GM12872 (cell line): Measurements from ENCODE around the gene PPT2.

Experiments
- TF ChIP-seq, protein P1 (sequence below): IDR thresholded peaks from 3 replicates; pipeline ENCODE4 v1.5.1; 2011; ENCODE audit warnings: low read depth, mild to moderate bottlenecking, low read length, moderate library complexity; ENCODE audit not compliant: insufficient read depth

Gene PPT2

DNA sequence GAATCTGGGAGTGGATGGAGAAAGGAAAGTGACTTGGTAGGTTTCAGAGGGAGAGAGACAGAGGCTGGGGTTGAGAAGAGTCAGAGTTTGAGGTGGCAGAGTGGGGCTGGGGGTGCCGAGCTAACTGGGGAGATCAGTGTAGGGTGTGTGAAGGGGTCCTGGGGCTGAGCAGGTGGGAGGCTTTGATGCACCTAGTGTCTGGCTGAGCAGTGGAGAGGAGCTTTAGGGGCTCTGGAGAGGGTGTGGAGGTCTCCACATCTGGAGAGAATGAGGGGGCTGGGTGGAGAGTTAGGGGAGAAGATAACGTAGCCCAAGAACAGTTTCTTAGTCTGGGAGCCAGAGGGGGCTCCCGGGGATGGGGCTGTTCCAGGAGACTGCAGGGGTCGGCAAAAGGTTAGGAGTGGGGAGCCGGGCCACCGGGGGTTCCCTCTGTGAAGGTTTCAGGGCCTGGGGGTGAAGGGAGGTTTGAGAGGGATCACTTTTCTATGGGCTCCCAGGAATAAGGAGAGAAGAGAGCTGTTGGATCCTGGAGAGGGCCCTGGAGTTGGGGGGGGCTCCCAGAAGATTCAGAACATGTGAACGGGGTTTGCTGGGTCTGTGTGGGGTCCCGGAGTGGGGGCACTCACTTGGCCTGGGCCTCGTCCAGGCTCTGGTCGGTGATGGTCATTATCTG, 35.3 kb downstream of the PPT2 start:
- TF ChIP-seq, protein P1, sequence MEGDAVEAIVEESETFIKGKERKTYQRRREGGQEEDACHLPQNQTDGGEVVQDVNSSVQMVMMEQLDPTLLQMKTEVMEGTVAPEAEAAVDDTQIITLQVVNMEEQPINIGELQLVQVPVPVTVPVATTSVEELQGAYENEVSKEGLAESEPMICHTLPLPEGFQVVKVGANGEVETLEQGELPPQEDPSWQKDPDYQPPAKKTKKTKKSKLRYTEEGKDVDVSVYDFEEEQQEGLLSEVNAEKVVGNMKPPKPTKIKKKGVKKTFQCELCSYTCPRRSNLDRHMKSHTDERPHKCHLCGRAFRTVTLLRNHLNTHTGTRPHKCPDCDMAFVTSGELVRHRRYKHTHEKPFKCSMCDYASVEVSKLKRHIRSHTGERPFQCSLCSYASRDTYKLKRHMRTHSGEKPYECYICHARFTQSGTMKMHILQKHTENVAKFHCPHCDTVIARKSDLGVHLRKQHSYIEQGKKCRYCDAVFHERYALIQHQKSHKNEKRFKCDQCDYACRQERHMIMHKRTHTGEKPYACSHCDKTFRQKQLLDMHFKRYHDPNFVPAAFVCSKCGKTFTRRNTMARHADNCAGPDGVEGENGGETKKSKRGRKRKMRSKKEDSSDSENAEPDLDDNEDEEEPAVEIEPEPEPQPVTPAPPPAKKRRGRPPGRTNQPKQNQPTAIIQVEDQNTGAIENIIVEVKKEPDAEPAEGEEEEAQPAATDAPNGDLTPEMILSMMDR, result no peak

DNA sequence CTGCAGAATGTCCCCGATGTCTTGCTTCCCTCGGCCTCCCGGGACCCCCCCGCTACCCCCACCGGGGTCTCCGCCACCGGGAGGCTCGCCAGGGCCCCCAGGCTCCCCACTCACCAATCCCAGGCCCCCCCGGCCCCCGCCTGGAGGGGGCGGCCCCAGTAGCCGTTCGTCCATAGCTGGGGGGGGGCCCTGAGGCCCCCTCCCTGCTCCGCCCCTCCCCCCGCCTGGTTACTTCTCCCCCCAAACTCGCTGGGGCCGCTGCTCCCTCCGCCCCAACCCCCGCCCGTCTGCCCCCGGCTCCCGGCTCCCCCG, 35.8 kb downstream of the PPT2 start:
- TF ChIP-seq, protein P1, result no peak

DNA sequence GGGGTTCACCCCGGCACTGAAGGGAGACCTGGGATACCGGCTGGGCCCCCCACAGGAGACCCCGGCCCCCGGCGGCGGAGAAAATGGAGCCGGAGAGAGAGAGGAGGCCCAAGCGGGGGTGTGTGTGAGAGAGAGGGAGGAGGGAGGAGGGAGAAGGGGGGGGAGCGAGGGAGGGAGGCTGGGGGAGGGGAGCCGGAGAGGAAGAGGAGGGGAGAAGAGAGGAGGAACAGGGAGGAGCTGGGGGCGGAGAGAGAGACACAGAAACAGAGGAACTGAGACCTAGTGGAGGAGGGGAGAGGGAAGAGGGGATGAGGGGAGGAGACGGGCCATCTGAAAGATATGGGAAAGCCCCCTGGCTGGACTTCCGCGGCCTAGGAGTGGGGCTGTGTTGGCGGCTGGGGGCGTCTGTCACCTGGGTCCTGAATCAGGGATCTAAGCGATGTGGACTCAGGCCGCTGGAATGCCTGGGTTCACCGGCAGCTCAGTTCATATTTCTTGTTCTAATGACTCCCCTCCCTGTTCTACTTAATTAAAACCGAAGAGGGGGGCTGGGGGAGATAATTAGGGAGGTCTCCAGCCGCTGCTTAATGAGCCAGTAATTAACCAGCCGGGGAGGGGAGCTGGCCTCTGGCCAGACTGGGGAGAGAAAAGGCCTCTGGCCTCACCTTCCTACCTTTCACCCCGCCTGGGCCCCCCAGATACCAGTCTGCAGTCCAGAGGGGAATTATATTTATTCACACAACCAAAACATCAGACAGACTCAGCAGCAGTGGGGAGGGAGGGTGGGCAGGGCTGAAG, 36.3 kb downstream of the PPT2 start, which contains the start of gene PBX2:
TSS of gene PBX2 (minus strand) at position 149 of the 798 bp plus-strand sequence. CDS start 287 bp downstream, outside the sequence.
- TF ChIP-seq, protein P1, result no peak

DNA sequence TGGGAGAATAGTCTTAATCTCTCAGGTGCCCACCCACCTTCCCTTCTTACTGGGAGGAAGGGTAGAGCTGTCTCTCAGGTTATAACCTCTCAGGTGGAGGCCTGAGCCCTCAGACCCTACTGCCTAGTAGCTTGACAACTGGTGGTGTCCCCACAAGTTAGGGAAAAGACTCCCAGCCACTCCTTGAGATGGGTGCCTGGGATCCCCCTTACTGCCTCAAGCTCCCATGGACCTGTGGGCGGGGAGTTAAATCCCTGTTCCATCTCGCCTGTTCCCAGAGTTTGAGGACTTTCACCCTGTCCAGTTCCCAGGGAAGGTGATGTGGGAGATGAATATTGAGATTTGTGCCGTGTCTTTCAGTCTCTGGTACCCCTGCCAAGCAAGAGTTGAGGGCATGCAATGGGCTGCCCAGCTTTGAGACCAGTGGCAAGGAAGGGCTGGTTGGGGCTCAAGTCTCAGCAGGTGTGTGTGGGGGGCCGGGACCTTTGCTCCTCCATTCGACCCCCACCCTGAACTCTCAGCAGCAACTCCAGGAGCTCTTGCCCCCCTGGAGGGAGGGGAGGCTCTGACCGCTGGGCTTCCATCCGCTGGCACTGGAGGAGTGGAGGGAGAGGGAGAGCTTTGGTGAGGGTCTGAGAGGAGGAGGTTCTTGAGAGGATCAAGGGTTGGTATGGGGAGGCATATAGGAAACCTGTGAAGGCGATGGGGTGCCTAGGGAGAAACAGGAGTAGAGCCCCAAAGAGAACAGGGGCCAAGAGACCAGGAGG, 37.2 kb downstream of the PPT2 start:
- TF ChIP-seq, protein P1, result no peak

DNA sequence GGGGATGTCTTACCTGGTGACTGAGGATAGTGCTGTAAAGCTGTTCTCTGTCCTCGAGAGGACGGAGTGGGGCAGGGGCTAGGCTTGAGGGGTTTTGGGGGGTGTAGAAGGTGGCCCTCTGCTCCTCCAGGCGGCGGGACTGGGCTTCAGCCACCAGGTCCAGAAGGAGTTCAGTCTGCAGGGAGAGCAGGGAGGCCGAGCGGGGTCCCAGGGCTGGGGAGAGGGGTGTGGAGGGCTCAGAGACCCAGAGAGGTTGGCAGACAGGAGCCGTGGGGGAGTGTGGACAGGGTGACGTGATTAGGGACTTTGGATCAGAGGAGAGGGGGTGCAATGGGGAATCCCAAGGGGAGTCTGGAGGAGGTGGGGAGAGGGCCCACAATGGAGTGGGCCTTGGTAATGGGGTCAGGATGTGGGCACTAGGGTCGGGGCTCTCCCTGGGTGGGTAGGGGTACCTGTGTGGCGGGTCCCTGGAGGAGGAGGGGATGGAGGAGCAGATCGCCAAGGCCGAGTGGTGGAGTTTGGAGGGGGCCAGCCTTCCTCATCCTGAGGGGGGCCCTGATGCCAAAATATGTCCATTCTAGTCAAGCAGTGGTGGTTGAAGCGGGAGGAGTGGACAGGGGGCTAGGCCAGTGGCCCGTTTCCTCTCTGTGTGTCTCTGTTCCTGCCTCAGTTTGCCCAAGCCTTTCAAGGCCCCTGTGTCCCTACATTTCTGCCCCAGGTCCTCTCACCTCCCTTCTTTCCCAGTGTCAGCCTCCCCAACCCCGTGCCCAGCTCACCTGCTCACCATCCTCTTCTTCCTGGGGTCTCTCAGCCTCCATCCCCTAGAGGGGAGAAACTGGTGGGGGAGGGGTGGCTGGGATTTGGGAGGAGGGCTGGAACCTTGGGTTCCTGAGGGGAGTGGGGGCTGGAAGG, 38.0 kb downstream of the PPT2 start:
- TF ChIP-seq, protein P1, result no peak

DNA sequence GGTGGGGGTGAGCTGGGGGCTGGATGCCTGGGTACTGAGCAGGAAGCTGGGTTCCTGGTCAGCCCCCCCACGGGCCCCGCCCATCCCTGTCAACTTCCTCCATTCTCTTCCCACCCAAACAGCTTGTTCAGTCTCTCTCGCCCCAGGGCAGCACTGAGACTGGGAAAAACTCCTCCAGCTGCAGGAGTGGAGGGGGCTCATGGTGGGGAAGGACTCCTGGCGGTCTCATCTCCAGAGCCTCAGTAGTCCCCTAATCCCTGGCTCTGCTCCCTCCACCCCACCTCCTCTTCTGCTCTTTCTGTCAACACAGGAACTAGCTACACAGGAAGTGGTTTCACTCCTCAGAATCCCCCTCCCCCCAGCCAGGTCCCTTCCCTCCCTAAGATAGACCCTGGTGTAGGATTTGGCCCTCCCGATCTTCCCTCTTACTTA, 38.7 kb downstream of the PPT2 start, which contains the start of gene GPSM3:
TSS of gene GPSM3 (minus strand) at position 36 of the 432 bp plus-strand sequence. CDS start 130 bp downstream, outside the sequence.
- TF ChIP-seq, protein P1, result no peak
